HepG2 (cell line): Measurements from ENCODE around the gene EML2.

Experiments used
- ADNP ChIP-seq: sonication (generic); formaldehyde crosslinking; IDR thresholded peaks from 2 replicates; pipeline ENCODE4 v1.4.0; 2020; ENCODE audit warnings: missing genetic modification reagents
- ZNF543 ChIP-seq: sonication (generic); formaldehyde crosslinking; IDR thresholded peaks from 2 replicates; pipeline ENCODE4 v1.4.0; 2020; ENCODE audit warnings: mild to moderate bottlenecking, missing genetic modification reagents

DNA sequence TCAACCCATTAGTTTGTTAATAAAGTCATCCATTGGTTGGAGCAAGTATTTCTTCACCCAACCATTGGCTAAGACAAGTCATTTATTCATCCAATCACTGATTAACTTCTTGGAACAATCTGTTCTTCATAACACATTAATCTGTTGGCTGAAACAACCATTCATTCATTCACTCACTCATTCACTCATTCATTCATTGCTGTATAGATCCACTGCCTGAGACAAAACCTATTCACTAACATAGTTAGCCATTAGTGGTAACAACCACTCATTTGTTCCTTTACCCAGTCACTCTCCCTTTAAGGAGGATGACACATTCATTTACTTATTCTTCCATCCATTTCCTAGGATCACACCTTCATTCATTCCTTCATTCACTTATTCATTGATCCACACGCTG lies 15.2 kb downstream of the EML2 start:
- TF ChIP-seq ZNF543 (CRISPR knock-in tag) (no peak), ADNP (no peak)
